NT2/D1 (cell line): ENCODE results near the gene PTX4.

Experiments used
- YY1 ChIP-seq: IDR thresholded peaks from 2 replicates; pipeline ENCODE4 v1.6.1; 2011; ENCODE audit not compliant: insufficient read length, insufficient read depth
- ZNF274 ChIP-seq: IDR thresholded peaks from 2 replicates; pipeline ENCODE4 v1.6.1; 2011; ENCODE audit warnings: mild to moderate bottlenecking, low read depth, low read length

GRCh38 chr16:1537138-1537577, 48.4 kb upstream of the PTX4 start:
- no peak for TF ChIP-seq ZNF274
- TF ChIP-seq YY1: no peak
